ENCODE data around the gene EGLN1. TPM values are rescaled to one million over a fixed set of nuclear protein-coding genes. Genes with fewer than 3 reads are reported as not detected.

Gene EGLN1
- total and polyA plus RNA-seq, 2 experiments from 2014 or later, result 1.9 to 6.0 TPM

DNA sequence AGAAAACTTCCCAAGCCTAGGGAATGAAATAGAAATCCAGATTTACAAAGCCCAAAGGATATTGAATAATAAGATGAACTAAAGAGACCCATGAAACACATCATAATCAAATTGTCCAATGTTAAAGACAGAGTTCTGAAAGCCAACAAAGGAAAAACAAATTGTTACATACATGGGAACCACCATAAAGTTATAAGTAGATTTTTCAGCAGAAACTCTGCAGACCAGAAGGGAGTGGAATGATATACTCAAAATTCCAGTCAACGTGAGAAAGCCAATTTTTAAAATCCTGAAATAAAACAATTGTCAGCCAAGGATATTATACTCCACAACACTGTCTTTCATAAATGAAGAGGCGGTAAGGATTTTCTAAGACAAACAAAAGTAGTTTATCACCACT, 22.0 kb upstream of the EGLN1 start:
- H3K4me1 ChIP-seq (ENCODE audit: insufficient read depth), result no peaks in the 10 kb centered on the region
- no peak overlapping the region for H3K27ac ChIP-seq (ENCODE audit: low read depth)
- H3F3A ChIP-seq (replicated peaks; ENCODE audit: low read depth), result no peaks in the 10 kb centered on the region
- H3K36me3 Mint-ChIP-seq (ENCODE audit: low read depth), result no peaks in the 10 kb centered on the region
- no peak overlapping the region for H2AFZ ChIP-seq
- ATAC-seq (no peak), DNase-seq (ENCODE audit: low spot score) (no peak)
- no peak overlapping the region for H3K4me2 ChIP-seq
- H3K27me3 Mint-ChIP-seq (ENCODE audit: insufficient read depth, low read depth, poor library complexity), result peaks cover 2% of the 10 kb centered on the region
- TF ChIP-seq, protein P1, sequence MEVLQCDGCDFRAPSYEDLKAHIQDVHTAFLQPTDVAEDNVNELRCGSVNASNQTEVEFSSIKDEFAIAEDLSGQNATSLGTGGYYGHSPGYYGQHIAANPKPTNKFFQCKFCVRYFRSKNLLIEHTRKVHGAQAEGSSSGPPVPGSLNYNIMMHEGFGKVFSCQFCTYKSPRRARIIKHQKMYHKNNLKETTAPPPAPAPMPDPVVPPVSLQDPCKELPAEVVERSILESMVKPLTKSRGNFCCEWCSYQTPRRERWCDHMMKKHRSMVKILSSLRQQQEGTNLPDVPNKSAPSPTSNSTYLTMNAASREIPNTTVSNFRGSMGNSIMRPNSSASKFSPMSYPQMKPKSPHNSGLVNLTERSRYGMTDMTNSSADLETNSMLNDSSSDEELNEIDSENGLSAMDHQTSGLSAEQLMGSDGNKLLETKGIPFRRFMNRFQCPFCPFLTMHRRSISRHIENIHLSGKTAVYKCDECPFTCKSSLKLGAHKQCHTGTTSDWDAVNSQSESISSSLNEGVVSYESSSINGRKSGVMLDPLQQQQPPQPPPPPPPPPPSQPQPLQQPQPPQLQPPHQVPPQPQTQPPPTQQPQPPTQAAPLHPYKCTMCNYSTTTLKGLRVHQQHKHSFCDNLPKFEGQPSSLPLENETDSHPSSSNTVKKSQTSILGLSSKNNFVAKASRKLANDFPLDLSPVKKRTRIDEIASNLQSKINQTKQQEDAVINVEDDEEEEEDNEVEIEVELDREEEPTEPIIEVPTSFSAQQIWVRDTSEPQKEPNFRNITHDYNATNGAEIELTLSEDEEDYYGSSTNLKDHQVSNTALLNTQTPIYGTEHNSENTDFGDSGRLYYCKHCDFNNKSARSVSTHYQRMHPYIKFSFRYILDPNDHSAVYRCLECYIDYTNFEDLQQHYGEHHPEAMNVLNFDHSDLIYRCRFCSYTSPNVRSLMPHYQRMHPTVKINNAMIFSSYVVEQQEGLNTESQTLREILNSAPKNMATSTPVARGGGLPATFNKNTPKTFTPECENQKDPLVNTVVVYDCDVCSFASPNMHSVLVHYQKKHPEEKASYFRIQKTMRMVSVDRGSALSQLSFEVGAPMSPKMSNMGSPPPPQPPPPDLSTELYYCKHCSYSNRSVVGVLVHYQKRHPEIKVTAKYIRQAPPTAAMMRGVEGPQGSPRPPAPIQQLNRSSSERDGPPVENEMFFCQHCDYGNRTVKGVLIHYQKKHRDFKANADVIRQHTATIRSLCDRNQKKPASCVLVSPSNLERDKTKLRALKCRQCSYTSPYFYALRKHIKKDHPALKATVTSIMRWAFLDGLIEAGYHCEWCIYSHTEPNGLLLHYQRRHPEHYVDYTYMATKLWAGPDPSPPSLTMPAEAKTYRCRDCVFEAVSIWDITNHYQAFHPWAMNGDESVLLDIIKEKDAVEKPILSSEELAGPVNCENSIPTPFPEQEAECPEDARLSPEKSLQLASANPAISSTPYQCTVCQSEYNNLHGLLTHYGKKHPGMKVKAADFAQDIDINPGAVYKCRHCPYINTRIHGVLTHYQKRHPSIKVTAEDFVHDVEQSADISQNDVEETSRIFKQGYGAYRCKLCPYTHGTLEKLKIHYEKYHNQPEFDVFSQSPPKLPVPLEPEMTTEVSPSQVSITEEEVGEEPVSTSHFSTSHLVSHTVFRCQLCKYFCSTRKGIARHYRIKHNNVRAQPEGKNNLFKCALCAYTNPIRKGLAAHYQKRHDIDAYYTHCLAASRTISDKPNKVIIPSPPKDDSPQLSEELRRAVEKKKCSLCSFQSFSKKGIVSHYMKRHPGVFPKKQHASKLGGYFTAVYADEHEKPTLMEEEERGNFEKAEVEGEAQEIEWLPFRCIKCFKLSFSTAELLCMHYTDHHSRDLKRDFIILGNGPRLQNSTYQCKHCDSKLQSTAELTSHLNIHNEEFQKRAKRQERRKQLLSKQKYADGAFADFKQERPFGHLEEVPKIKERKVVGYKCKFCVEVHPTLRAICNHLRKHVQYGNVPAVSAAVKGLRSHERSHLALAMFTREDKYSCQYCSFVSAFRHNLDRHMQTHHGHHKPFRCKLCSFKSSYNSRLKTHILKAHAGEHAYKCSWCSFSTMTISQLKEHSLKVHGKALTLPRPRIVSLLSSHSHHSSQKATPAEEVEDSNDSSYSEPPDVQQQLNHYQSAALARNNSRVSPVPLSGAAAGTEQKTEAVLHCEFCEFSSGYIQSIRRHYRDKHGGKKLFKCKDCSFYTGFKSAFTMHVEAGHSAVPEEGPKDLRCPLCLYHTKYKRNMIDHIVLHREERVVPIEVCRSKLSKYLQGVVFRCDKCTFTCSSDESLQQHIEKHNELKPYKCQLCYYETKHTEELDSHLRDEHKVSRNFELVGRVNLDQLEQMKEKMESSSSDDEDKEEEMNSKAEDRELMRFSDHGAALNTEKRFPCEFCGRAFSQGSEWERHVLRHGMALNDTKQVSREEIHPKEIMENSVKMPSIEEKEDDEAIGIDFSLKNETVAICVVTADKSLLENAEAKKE (CRISPR knock-in tag; IDR thresholded peaks at IDR 0.05), result no peak
- TF ChIP-seq ZNF331 (CRISPR knock-in tag; IDR thresholded peaks at IDR 0.05; ENCODE audit: low read depth), result no peak
- no peak for TF ChIP-seq EZH2 (IDR thresholded peaks at IDR 0.05; ENCODE audit: low read depth, unreplicated experiment)
- no peaks in the 10 kb centered on the region for H3K79me2 ChIP-seq (replicated peaks; ENCODE audit: insufficient read depth)
- H3K9me2 ChIP-seq (ENCODE audit: insufficient read depth), result no peaks in the 10 kb centered on the region
- H4K20me1 ChIP-seq (replicated peaks; ENCODE audit: insufficient read depth), result no peaks in the 10 kb centered on the region
- H3K36me3 ChIP-seq (ENCODE audit: insufficient read depth), result no peaks in the 10 kb centered on the region
- no peak overlapping the region for H3K27ac Mint-ChIP-seq
- no peaks in the 10 kb centered on the region for H3K9me3 Mint-ChIP-seq
- H3K4me3 ChIP-seq, result no peak overlapping the region
- H3K27me3 ChIP-seq (ENCODE audit: insufficient read depth), result no peaks in the 10 kb centered on the region
- no peak overlapping the region for H3K4me3 Mint-ChIP-seq
- no peaks in the 10 kb centered on the region for H3K4me1 Mint-ChIP-seq

DNA sequence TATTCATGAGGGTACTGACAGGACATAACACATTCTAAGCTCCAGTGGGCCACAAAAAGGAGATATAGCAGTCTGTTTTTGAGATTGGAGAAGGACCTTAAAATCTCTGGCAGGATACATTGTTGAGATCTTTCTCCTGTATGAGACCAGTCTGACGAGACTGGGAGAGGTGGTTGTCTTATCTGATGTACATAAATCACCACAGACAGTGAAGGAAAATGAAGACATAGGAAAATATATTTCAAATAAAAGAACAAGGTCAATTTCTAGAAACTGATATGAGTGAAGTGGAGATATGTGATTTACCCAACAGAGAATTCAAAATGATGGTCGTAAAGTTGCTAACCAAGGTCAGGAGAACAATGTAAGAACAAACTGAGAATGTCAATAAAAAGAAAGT, 21.3 kb upstream of the EGLN1 start:
- no peak overlapping the region for H3K27ac ChIP-seq (ENCODE audit: low read depth)
- H2AFZ ChIP-seq, result no peak overlapping the region
- H3K79me2 ChIP-seq (replicated peaks; ENCODE audit: insufficient read depth), result no peaks in the 10 kb centered on the region
- Mint-ChIP-seq H3K27me3 (ENCODE audit: insufficient read depth, low read depth, poor library complexity) (peaks cover 2% of the 10 kb centered on the region), H3K4me1 (no peaks in the 10 kb centered on the region), H3K27ac (no peak overlapping the region), H3K4me3 (no peak overlapping the region), H3K9me3 (no peaks in the 10 kb centered on the region), H3K36me3 (ENCODE audit: low read depth) (no peaks in the 10 kb centered on the region)
- H3K27me3 ChIP-seq (ENCODE audit: insufficient read depth), result no peaks in the 10 kb centered on the region
- no peak overlapping the region for H3K4me2 ChIP-seq
- H3F3A ChIP-seq (replicated peaks; ENCODE audit: low read depth), result no peaks in the 10 kb centered on the region
- no peaks in the 10 kb centered on the region for H3K4me1 ChIP-seq (ENCODE audit: insufficient read depth)
- ATAC-seq, result no peak
- H3K4me3 ChIP-seq, result no peak overlapping the region
- no peaks in the 10 kb centered on the region for H3K9me2 ChIP-seq (ENCODE audit: insufficient read depth)
- DNase-seq (ENCODE audit: low spot score), result no peak
- H3K36me3 ChIP-seq (ENCODE audit: insufficient read depth), result no peaks in the 10 kb centered on the region
- no peaks in the 10 kb centered on the region for H4K20me1 ChIP-seq (replicated peaks; ENCODE audit: insufficient read depth)
- TF ChIP-seq, protein P2, sequence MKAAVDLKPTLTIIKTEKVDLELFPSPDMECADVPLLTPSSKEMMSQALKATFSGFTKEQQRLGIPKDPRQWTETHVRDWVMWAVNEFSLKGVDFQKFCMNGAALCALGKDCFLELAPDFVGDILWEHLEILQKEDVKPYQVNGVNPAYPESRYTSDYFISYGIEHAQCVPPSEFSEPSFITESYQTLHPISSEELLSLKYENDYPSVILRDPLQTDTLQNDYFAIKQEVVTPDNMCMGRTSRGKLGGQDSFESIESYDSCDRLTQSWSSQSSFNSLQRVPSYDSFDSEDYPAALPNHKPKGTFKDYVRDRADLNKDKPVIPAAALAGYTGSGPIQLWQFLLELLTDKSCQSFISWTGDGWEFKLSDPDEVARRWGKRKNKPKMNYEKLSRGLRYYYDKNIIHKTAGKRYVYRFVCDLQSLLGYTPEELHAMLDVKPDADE (IDR thresholded peaks at IDR 0.05), result no peak
- TF ChIP-seq, protein P1 (CRISPR knock-in tag; IDR thresholded peaks at IDR 0.05), result no peak
- no peak for TF ChIP-seq EZH2phosphoT487 (IDR thresholded peaks at IDR 0.05; ENCODE audit: unreplicated experiment)
